MM.1S (cell line): ENCODE results near the gene RASL10A.
"Not testable (repeated sequence)": the region's sequence is repeated elsewhere in the genome, so short reads cannot be mapped to it uniquely, and the experiment has no call there.

Source experiments
- DNase-seq: peaks from one replicate; pipeline ENCODE4 v3.0.0-alpha.2; 2015
- H2AFZ ChIP-seq: fragments of 300-600 bp; sonication (generic); 2 replicates; pipeline ENCODE4 v1.6.0; 2016; ENCODE audit warnings: antibody characterized with exemption, low read length
- H3F3A ChIP-seq: fragments of 300-600 bp; sonication (generic); 2 replicates; pipeline ENCODE4 v1.6.1; 2016; ENCODE audit warnings: mild to moderate bottlenecking, antibody characterized with exemption, low read length, moderate library complexity, mixed read lengths; ENCODE audit not compliant: insufficient read depth
- H3K27ac ChIP-seq: fragments of 300-600 bp; sonication (generic); 2 replicates; pipeline ENCODE4 v1.5.1; 2016; ENCODE audit warnings: mild to moderate bottlenecking, low read length
- H3K27me3 ChIP-seq: fragments of 300-600 bp; sonication (generic); replicated peaks from 2 replicates; pipeline ENCODE4 v1.6.0; 2016; ENCODE audit warnings: low read length; ENCODE audit not compliant: insufficient read depth
- H3K36me3 ChIP-seq: fragments of 300-600 bp; sonication (generic); replicated peaks from 2 replicates; pipeline ENCODE4 v1.6.1; 2016; ENCODE audit warnings: mild to moderate bottlenecking, low read length, mixed read lengths; ENCODE audit not compliant: insufficient read depth
- H3K4me1 ChIP-seq: fragments of 300-600 bp; sonication (generic); 2 replicates; pipeline ENCODE4 v1.6.1; 2016; ENCODE audit warnings: low read length, mixed read lengths
- H3K4me2 ChIP-seq: fragments of 300-600 bp; sonication (generic); 2 replicates; pipeline ENCODE4 v1.6.0; 2016; ENCODE audit warnings: low read depth, low read length
- H3K4me3 ChIP-seq: fragments of 300-600 bp; sonication (generic); 2 replicates; pipeline ENCODE4 v1.5.1; 2016; ENCODE audit warnings: low read length, mixed read lengths
- H3K79me2 ChIP-seq: fragments of 300-600 bp; sonication (generic); 2 replicates; pipeline ENCODE4 v1.6.1; 2016; ENCODE audit warnings: mixed run types, low read length, mixed read lengths
- H3K9ac ChIP-seq: fragments of 300-600 bp; sonication (generic); 2 replicates; pipeline ENCODE4 v1.6.1; 2016; ENCODE audit warnings: low read length, mixed read lengths
- H3K9me2 ChIP-seq: fragments of 300-600 bp; sonication (generic); replicated peaks from 2 replicates; pipeline ENCODE4 v1.6.1; 2016; ENCODE audit warnings: mild to moderate bottlenecking, low read length, mixed read lengths; ENCODE audit not compliant: insufficient read depth
- H3K9me3 ChIP-seq: fragments of 300-600 bp; sonication (generic); replicated peaks from 2 replicates; pipeline ENCODE4 v1.6.1; 2016; ENCODE audit warnings: mild to moderate bottlenecking, low read length, mixed read lengths; ENCODE audit not compliant: insufficient read depth
- H4K20me1 ChIP-seq: fragments of 300-600 bp; sonication (generic); 2 replicates; pipeline ENCODE4 v1.6.1; 2016; ENCODE audit warnings: mild to moderate bottlenecking, low read length, moderate library complexity, mixed read lengths; ENCODE audit not compliant: insufficient read depth
- EZH2 ChIP-seq: fragments of 300-600 bp; sonication (generic); optimal IDR thresholded peaks from 2 replicates; pipeline ENCODE3; 2017; ENCODE audit warnings: low read depth, mild to moderate bottlenecking, antibody characterized with exemption, low read length, mixed read lengths
- EZH2phosphoT487 ChIP-seq: fragments of 300-600 bp; sonication (generic); IDR thresholded peaks from 2 replicates; pipeline ENCODE4 v1.6.1; 2018; ENCODE audit warnings: antibody characterized with exemption, low read length
- TF ChIP-seq, protein P1 (sequence below): fragments of 300-600 bp; sonication (generic); IDR thresholded peaks from 2 replicates; pipeline ENCODE4 v1.5.1; 2016; ENCODE audit warnings: antibody characterized with exemption, low read length, mixed read lengths

The RASL10A gene, protein sequence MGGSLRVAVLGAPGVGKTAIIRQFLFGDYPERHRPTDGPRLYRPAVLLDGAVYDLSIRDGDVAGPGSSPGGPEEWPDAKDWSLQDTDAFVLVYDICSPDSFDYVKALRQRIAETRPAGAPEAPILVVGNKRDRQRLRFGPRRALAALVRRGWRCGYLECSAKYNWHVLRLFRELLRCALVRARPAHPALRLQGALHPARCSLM

DNA sequence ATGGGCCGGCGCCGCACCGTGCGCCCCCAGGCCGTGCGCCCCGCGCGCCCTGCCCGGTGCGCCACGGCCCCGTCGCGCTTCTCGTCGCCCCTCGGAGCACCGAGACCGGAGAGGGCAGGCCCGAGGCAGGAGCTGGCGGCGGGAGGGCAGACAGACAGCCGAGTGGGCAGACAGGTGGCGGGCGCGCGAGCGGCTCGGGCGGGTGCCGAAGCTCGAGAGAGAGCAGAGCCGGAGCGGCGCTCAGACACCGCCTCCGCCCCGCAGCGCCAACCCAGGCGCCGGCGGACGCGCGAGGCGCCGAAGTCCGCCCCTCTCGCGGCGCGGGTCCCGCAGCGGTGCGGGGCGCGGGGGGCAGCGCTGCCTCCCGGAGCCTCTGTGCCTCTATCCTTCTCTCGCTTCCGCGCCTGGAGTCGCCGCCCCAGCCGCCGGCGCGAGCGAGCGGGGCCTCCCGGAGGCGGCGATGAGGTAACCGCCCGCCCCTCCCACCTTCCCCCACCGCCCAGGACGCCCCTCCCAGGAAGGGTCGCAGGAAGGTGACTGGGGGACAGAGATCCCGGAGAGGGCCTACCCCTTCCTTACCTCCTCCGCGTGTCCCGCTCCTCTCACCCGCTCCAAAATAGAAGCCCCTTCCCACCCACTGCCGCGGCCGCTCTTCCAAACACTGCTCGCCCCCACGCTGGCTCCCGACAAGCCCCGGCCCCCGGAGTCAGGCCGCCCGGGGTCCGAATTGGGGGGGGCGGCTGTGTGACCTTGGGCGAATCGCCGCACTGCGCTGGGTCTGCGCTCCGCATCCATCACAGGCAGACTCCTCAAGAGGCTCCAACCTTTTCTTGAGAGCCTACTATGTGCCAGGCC, at the start of gene RASL10A:
Gene RASL10A, minus strand, starts transcription at position 412 of the 855 bp plus-strand sequence. CDS start 451 bp downstream, outside the sequence.
- Histone ChIP-seq H3K27ac (no peak within 1 kb of the TSS), H3K27me3 (peaks cover 51% of the 10 kb centered on the region), H3K9me3 (no peaks in the 10 kb centered on the region), H2AFZ (no peak within 1 kb of the TSS), H3K79me2 (no peaks in the 10 kb centered on the region), H4K20me1 (no peaks in the 10 kb centered on the region), H3K36me3 (no peaks in the 10 kb centered on the region), H3F3A (no peaks in the 10 kb centered on the region), H3K4me2 (no peak within 1 kb of the TSS), H3K4me1 (no peaks in the 10 kb centered on the region), H3K9me2 (no peaks in the 10 kb centered on the region), H3K9ac (no peak within 1 kb of the TSS), H3K4me3 (no peak within 1 kb of the TSS)
- no peak for DNase-seq
- TF ChIP-seq EZH2phosphoT487 (no peak), EZH2 (no peak)
- TF ChIP-seq, protein P1, sequence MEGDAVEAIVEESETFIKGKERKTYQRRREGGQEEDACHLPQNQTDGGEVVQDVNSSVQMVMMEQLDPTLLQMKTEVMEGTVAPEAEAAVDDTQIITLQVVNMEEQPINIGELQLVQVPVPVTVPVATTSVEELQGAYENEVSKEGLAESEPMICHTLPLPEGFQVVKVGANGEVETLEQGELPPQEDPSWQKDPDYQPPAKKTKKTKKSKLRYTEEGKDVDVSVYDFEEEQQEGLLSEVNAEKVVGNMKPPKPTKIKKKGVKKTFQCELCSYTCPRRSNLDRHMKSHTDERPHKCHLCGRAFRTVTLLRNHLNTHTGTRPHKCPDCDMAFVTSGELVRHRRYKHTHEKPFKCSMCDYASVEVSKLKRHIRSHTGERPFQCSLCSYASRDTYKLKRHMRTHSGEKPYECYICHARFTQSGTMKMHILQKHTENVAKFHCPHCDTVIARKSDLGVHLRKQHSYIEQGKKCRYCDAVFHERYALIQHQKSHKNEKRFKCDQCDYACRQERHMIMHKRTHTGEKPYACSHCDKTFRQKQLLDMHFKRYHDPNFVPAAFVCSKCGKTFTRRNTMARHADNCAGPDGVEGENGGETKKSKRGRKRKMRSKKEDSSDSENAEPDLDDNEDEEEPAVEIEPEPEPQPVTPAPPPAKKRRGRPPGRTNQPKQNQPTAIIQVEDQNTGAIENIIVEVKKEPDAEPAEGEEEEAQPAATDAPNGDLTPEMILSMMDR, result no peak

DNA sequence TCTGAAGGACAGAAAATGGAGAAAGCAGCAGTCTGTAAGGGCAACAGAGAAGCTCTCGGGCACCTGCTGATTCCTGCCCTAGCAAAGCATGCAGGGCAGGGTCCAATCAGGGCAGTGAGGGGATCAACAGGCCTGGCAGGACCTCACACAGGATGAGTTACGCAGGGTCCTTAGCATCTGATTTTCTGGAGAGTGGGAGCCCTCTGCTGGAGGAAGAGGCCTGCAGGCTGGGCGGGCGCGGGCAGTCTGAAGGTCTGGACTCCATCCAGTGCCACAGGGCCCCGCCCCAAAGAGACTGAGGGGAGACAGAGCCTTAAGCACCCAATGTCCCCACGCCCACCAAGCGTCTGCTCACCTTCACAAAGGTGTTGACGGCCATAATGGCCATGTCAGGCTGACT, 44.0 kb upstream of the RASL10A start:
- TF ChIP-seq EZH2phosphoT487 (no peak), EZH2 (no peak)
- TF ChIP-seq, protein P1, result no peak
- H3K27me3 ChIP-seq, result no peaks in the 10 kb centered on the region
- no peak overlapping the region for H3K27ac ChIP-seq
- no peaks in the 10 kb centered on the region for H3K79me2 ChIP-seq
- H3K4me3 ChIP-seq, result no peak overlapping the region
- H3K9me3 ChIP-seq, result no peaks in the 10 kb centered on the region
- no peaks in the 10 kb centered on the region for H4K20me1 ChIP-seq
- no peak for DNase-seq
- no peaks in the 10 kb centered on the region for H3F3A ChIP-seq
- H3K9ac ChIP-seq, result no peak overlapping the region
- no peak overlapping the region for H3K4me2 ChIP-seq
- no peaks in the 10 kb centered on the region for H3K9me2 ChIP-seq
- 0 out of 2 replicates have a peak, but pooled peaks cover 3% of the 10 kb centered on the region for H3K36me3 ChIP-seq
- no peak overlapping the region for H2AFZ ChIP-seq
- H3K4me1 ChIP-seq, result no peaks in the 10 kb centered on the region

DNA sequence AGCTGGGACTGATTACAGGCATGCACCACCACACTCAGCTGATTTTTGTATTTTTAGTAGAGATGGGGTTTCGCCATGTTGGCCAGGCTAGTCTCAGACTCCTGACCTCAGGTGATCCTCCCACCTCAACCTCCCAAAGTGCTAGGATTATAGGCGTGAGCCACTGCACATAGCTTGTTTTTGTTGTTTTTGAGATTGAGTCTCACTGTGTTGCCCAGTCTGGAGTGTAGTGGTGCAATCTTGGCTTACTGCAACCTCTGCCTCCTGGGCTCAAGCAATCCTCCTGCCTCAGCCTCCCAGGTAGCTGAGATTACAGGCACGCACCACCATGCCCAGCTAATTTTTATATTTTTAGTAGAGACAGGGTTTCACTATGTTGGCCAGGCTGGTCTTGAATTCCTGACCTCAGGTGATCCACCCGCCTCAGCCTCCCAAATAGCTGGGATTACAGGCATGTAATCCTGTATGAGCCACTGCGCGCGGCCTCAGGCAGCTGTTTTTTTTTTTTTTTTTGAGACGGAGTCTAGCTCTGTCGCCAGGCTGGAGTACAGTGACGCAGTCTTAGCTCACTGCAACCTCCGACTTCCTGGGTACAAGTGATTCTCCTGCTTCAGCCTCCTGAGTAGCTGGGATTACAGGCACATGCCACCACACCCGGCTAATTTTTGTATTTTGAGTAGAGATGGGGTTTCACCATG, 41.8 kb upstream of the RASL10A start:
- H3K27ac ChIP-seq, DNase-seq, H3K9me2 ChIP-seq, H3K4me2 ChIP-seq, H4K20me1 ChIP-seq, H2AFZ ChIP-seq, H3K4me1 ChIP-seq, H3F3A ChIP-seq, H3K79me2 ChIP-seq, H3K27me3 ChIP-seq, H3K4me3 ChIP-seq, H3K36me3 ChIP-seq, H3K9me3 ChIP-seq, H3K9ac ChIP-seq: not testable (repeated sequence)
